Liver (tissue), 9 donors: ENCODE measurements around the gene TNXB. TPM values are rescaled to one million over a fixed set of nuclear protein-coding genes. Genes with fewer than 3 reads are reported as not detected.

ENCODE experiments used
- DNase-seq: peaks from one replicate; pipeline ENCODE4 v3.0.0-alpha.2; 2017; ENCODE audit warnings: low spot score
- H3K27ac ChIP-seq, 2 donors: one replicate each; pipeline ENCODE4 v1.7.0; 2013; ENCODE audit warnings: inconsistent platforms in 2 of 2, low read length in 2 of 2, control low read depth in 1 of 2, low read depth in 1 of 2, mild to moderate bottlenecking in 1 of 2
- H3K27me3 ChIP-seq, 4 donors: one replicate each; pipeline versions ENCODE4 v1.6.1 to v1.7.0; 2013; ENCODE audit warnings: low read length in 3 of 4, inconsistent platforms in 1 of 4, mild to moderate bottlenecking in 1 of 4, moderate library complexity in 1 of 4; ENCODE audit not compliant: control insufficient read depth in 4 of 4, insufficient read depth in 4 of 4
- H3K36me3 ChIP-seq, 4 donors: one replicate each; pipeline versions ENCODE4 v1.6.1 to v1.7.0; 2013; ENCODE audit warnings: low read length in 3 of 4, mild to moderate bottlenecking in 3 of 4, low read depth in 1 of 4, moderate library complexity in 1 of 4; ENCODE audit not compliant: control insufficient read depth in 4 of 4, insufficient read depth in 3 of 4
- H3K4me1 ChIP-seq, 4 donors: one replicate each; pipeline versions ENCODE4 v1.6.1 to v1.7.0; 2013; ENCODE audit warnings: low read length in 3 of 4, mild to moderate bottlenecking in 3 of 4, moderate library complexity in 1 of 4; ENCODE audit not compliant: control insufficient read depth in 4 of 4, insufficient read depth in 4 of 4
- H3K4me3 ChIP-seq, 3 donors: one replicate each; pipeline versions ENCODE4 v1.6.1 to v1.7.0; 2013; ENCODE audit warnings: low read length in 3 of 3, control low read depth in 1 of 3, low read depth in 1 of 3, mild to moderate bottlenecking in 1 of 3
- H3K9ac ChIP-seq, 2 donors: one replicate each; pipeline ENCODE4 v1.7.0; 2013; ENCODE audit warnings: low read length in 2 of 2, mild to moderate bottlenecking in 2 of 2, moderate library complexity in 2 of 2, control low read depth in 1 of 2, low read depth in 1 of 2
- H3K9me3 ChIP-seq, 4 donors: one replicate each; pipeline versions ENCODE4 v1.6.1 to v1.7.0; 2013; ENCODE audit warnings: low read length in 3 of 4; ENCODE audit not compliant: control insufficient read depth in 4 of 4
- EGR1 ChIP-seq, 2 donors: IDR thresholded peaks; 2 replicates each; pipeline ENCODE4 v1.6.1; 2016 to 2018; ENCODE audit warnings: antibody characterized with exemption in 2 of 2, low read depth in 2 of 2
- FOXA1 ChIP-seq: IDR thresholded peaks from 2 replicates; pipeline ENCODE4 v1.6.1; 2016; ENCODE audit warnings: antibody characterized with exemption
- FOXA2 ChIP-seq: IDR thresholded peaks from 2 replicates; pipeline ENCODE4 v1.6.1; 2016; ENCODE audit warnings: antibody characterized with exemption
- GABPA ChIP-seq, 2 donors: IDR thresholded peaks in 1 of 2; conservative IDR thresholded peaks in 1 of 2; 2 replicates each; pipeline ENCODE4 v1.6.1; 2016; ENCODE audit warnings: antibody characterized with exemption in 2 of 2, mild to moderate bottlenecking in 1 of 2, moderate library complexity in 1 of 2
- HNF4A ChIP-seq, 2 donors: conservative IDR thresholded peaks; 2 replicates each; pipeline ENCODE4 v1.6.1; 2016; ENCODE audit warnings: antibody characterized with exemption in 2 of 2, mild to moderate bottlenecking in 2 of 2
- HNF4G ChIP-seq: IDR thresholded peaks from 2 replicates; pipeline ENCODE4 v1.6.1; 2016; ENCODE audit warnings: antibody characterized with exemption
- JUND ChIP-seq, 2 donors: IDR thresholded peaks; 2 replicates each; pipeline ENCODE4 v1.6.1; 2016; ENCODE audit warnings: antibody characterized with exemption in 2 of 2
- NR2F2 ChIP-seq: IDR thresholded peaks from 2 replicates; pipeline ENCODE4 v1.6.1; 2016; ENCODE audit warnings: antibody characterized with exemption
- RAD21 ChIP-seq, 2 donors: IDR thresholded peaks; 2 replicates each; pipeline ENCODE4 v1.6.1; 2016; ENCODE audit warnings: antibody characterized with exemption in 2 of 2, mild to moderate bottlenecking in 2 of 2
- RXRA ChIP-seq, 2 donors: IDR thresholded peaks; 2 replicates each; pipeline ENCODE4 v1.6.1; 2017 to 2018; ENCODE audit warnings: antibody characterized with exemption in 2 of 2, mild to moderate bottlenecking in 1 of 2
- SP1 ChIP-seq: IDR thresholded peaks from 2 replicates; pipeline ENCODE4 v1.6.1; 2018; ENCODE audit warnings: antibody characterized with exemption, mild to moderate bottlenecking
- TAF1 ChIP-seq: conservative IDR thresholded peaks from 2 replicates; pipeline ENCODE4 v1.6.1; 2016; ENCODE audit warnings: antibody characterized with exemption, mild to moderate bottlenecking
- YY1 ChIP-seq: IDR thresholded peaks from 2 replicates; pipeline ENCODE4 v1.6.1; 2016; ENCODE audit warnings: antibody characterized with exemption, mild to moderate bottlenecking
- WGBS: extraction: QIAGEN DNeasy Blood & Tissue Kit; methylation state at CpG from one replicate; pipeline ENCODE4 v1.1.7; 2013; 5-methylcytosine and 5-hydroxymethylcytosine counted together
- polyA plus RNA-seq, 2 donors: library from polyadenylated mRNA; stranded (reverse) in 1 of 2; unstranded in 1 of 2; fragments of 200-250 nt in 1 of 2; fragments of >200 nt in 1 of 2; fragmentation: Nextera tagmentation in 1 of 2; extraction: Ambion mirVana in 1 of 2; gene quantifications; one replicate each; pipeline versions ENCODE4 v1.2.1 to v1.2.3, GENCODE V29; 2013 to 2015
- total RNA-seq, 2 donors: library from RNA; depleted of rRNA; stranded (reverse); fragments of >200 nt; gene quantifications; one replicate each; pipeline ENCODE4 v1.2.3, GENCODE V29; 2014
- TF ChIP-seq, protein P1 (sequence below): IDR thresholded peaks from 2 replicates; pipeline ENCODE4 v1.6.1; 2016; ENCODE audit warnings: antibody characterized with exemption
- TF ChIP-seq, protein P2 (sequence below): IDR thresholded peaks from 2 replicates; pipeline ENCODE4 v1.6.1; 2016; ENCODE audit warnings: antibody characterized with exemption
- TF ChIP-seq, protein P3 (sequence below): IDR thresholded peaks from 2 replicates; pipeline ENCODE4 v1.6.1; 2016; ENCODE audit warnings: antibody characterized with exemption
- TF ChIP-seq, protein P4 (sequence below): IDR thresholded peaks from 2 replicates; pipeline ENCODE4 v1.6.1; 2016; ENCODE audit warnings: antibody characterized with exemption, mild to moderate bottlenecking
- TF ChIP-seq, protein P5 (sequence below): fragments of 150-350 bp; IDR thresholded peaks from 2 replicates; pipeline ENCODE4 v1.5.1; 2017; ENCODE audit warnings: improper control_type of control experiment, low read depth, low read length; ENCODE audit not compliant: missing input control
- donor health status: healthy.
- donor health status: healthy.
- donor health status: healthy.
- donor health status: healthy.
- donor health status: healthy.

Gene TNXB
- total and polyA plus RNA-seq, 4 donors = 3.0 to 17.1 (median 5.6) TPM

DNA sequence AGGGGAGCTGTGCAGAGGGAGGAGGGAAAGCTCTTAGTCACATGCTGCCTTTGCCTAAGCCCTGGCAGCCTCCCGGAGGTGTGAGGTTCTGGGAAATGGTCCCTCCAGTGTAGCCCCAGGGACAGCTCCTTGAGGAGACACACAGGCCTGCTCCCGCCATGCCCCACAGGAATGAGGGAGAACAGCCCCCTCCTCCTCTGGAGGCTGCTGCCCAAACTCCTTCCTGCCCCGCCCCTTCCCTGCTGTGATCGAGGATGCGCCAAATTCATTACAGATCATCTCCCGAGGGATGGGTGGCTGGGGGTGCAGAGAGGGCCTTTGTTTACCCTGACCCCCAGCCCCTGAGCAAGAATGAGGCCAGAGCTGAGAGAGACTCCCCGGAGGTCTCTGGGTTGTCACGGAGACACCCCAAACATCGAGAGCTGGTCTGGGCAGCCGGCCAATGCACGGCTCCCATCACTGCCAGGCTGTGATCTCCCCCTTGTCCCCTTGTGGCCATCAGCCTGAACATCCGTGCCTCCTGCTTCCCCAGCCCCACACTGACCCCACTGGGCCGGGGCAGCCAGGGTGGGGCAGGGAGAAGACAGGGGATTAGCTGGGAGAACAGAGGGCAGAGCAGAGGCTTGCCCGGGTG, 62.6 kb downstream of the TNXB start:
- no peak for DNase-seq
- 71% methylated on average over 14 of the region's 14 CpGs for WGBS

More for the DNA sequence above, 62.6 kb downstream of the TNXB start:
- no peak for TF ChIP-seq HNF4A (conservative IDR thresholded peaks at IDR 0.05)
- TF ChIP-seq, protein P1, sequence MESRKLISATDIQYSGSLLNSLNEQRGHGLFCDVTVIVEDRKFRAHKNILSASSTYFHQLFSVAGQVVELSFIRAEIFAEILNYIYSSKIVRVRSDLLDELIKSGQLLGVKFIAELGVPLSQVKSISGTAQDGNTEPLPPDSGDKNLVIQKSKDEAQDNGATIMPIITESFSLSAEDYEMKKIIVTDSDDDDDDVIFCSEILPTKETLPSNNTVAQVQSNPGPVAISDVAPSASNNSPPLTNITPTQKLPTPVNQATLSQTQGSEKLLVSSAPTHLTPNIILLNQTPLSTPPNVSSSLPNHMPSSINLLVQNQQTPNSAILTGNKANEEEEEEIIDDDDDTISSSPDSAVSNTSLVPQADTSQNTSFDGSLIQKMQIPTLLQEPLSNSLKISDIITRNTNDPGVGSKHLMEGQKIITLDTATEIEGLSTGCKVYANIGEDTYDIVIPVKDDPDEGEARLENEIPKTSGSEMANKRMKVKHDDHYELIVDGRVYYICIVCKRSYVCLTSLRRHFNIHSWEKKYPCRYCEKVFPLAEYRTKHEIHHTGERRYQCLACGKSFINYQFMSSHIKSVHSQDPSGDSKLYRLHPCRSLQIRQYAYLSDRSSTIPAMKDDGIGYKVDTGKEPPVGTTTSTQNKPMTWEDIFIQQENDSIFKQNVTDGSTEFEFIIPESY = no peak
- no peak for TF ChIP-seq EGR1 (IDR thresholded peaks at IDR 0.05; ENCODE audit: low read depth in 2 of 2)
- no peak for TF ChIP-seq HNF4G
- no peak for TF ChIP-seq YY1
- TF ChIP-seq, protein P2, sequence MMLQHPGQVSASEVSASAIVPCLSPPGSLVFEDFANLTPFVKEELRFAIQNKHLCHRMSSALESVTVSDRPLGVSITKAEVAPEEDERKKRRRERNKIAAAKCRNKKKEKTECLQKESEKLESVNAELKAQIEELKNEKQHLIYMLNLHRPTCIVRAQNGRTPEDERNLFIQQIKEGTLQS = no peak
- TF ChIP-seq FOXA1 = no peak
- TF ChIP-seq, protein P3, sequence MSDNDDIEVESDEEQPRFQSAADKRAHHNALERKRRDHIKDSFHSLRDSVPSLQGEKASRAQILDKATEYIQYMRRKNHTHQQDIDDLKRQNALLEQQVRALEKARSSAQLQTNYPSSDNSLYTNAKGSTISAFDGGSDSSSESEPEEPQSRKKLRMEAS = no peak
- TF ChIP-seq SP1 = no peak
- TF ChIP-seq, protein P4, sequence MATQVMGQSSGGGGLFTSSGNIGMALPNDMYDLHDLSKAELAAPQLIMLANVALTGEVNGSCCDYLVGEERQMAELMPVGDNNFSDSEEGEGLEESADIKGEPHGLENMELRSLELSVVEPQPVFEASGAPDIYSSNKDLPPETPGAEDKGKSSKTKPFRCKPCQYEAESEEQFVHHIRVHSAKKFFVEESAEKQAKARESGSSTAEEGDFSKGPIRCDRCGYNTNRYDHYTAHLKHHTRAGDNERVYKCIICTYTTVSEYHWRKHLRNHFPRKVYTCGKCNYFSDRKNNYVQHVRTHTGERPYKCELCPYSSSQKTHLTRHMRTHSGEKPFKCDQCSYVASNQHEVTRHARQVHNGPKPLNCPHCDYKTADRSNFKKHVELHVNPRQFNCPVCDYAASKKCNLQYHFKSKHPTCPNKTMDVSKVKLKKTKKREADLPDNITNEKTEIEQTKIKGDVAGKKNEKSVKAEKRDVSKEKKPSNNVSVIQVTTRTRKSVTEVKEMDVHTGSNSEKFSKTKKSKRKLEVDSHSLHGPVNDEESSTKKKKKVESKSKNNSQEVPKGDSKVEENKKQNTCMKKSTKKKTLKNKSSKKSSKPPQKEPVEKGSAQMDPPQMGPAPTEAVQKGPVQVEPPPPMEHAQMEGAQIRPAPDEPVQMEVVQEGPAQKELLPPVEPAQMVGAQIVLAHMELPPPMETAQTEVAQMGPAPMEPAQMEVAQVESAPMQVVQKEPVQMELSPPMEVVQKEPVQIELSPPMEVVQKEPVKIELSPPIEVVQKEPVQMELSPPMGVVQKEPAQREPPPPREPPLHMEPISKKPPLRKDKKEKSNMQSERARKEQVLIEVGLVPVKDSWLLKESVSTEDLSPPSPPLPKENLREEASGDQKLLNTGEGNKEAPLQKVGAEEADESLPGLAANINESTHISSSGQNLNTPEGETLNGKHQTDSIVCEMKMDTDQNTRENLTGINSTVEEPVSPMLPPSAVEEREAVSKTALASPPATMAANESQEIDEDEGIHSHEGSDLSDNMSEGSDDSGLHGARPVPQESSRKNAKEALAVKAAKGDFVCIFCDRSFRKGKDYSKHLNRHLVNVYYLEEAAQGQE = no peak
- TF ChIP-seq JUND (IDR thresholded peaks at IDR 0.05) = no peak
- no peak for TF ChIP-seq TAF1
- TF ChIP-seq RXRA (IDR thresholded peaks at IDR 0.05) = no peak
- TF ChIP-seq, protein P5, sequence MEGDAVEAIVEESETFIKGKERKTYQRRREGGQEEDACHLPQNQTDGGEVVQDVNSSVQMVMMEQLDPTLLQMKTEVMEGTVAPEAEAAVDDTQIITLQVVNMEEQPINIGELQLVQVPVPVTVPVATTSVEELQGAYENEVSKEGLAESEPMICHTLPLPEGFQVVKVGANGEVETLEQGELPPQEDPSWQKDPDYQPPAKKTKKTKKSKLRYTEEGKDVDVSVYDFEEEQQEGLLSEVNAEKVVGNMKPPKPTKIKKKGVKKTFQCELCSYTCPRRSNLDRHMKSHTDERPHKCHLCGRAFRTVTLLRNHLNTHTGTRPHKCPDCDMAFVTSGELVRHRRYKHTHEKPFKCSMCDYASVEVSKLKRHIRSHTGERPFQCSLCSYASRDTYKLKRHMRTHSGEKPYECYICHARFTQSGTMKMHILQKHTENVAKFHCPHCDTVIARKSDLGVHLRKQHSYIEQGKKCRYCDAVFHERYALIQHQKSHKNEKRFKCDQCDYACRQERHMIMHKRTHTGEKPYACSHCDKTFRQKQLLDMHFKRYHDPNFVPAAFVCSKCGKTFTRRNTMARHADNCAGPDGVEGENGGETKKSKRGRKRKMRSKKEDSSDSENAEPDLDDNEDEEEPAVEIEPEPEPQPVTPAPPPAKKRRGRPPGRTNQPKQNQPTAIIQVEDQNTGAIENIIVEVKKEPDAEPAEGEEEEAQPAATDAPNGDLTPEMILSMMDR = no peak
- TF ChIP-seq NR2F2 = no peak
- TF ChIP-seq GABPA (IDR thresholded peaks at IDR 0.05 in 1 of 2, conservative IDR thresholded peaks at IDR 0.05 in 1 of 2) = no peak
- no peak for TF ChIP-seq FOXA2
- no peak for TF ChIP-seq RAD21 (IDR thresholded peaks at IDR 0.05)
- Histone ChIP-seq H3K9ac (no peak overlapping the region), H3K4me3 (no peak overlapping the region), H3K4me1 (peaks cover 0 to 8% (median 1%) of the 10 kb centered on the region in 4 donors), H3K27me3 (no peaks in the 10 kb centered on the region), H3K27ac (no peak overlapping the region), H3K9me3 (no peaks in the 10 kb centered on the region), H3K36me3 (no peaks in the 10 kb centered on the region)
